A549 (cell line): ENCODE measurements around the gene MYO5C. TPM values are rescaled to one million over a fixed set of nuclear protein-coding genes. Genes with fewer than 3 reads are reported as not detected.
A peak's percentile ranks its signal among the peaks of the same experiment; 100 is the strongest.

ENCODE experiments used
- ATAC-seq, 2 experiments: fragments of 200-7000 bp in 1 of 2; fragments of >200 bp in 1 of 2; cut with Nextera tagmentation in 1 of 2; cut with Tn5 transposase in 1 of 2; 3 replicates each; pipeline versions ENCODE4 v1.8.0 to v1.9.1; 2018 to 2020; ENCODE audit warnings: mild to moderate bottlenecking in 1 of 2, moderate library complexity in 1 of 2
- CTCF ChIA-PET: fragments of 300-600 bp; sonication (Branson Sonifier 250); formaldehyde crosslinking; extraction: SDS; loops from one replicate; lab custom pipeline; 2021; ENCODE audit warnings: antibody characterized with exemption, inconsistent platforms; lab: Yijun Ruan, JAX
- POLR2A ChIA-PET: fragments of 350-600 bp; formaldehyde crosslinking; extraction: SDS; loops from one replicate; lab custom pipeline; 2021; ENCODE audit warnings: antibody characterized with exemption, inconsistent platforms; lab: Yijun Ruan, JAX
- DNase-seq, 2 experiments: peaks; one replicate each; pipeline versions ENCODE4 v3.0.0 to v3.0.0-alpha.2; 2011 to 2016; ENCODE audit warnings: low read depth in 1 of 2, low spot score in 1 of 2
- FAIRE-seq: peaks from 2 replicates; lab custom pipeline; 2011; peaks lifted over from hg19 to GRCh38; lab: Jason Lieb, UNC
- H3K27ac ChIP-seq, 2 experiments: fragments of >200 bp; sonication (Bioruptor Twin); formaldehyde crosslinking; 3 replicates each; pipeline ENCODE4 v1.5.1; 2016 to 2017
- H3K4me1 ChIP-seq: fragments of >200 bp; sonication (Bioruptor Twin); formaldehyde crosslinking; 3 replicates; pipeline ENCODE4 v1.6.1; 2016
- H3K4me2 ChIP-seq: fragments of >200 bp; sonication (Bioruptor Twin); formaldehyde crosslinking; 3 replicates; pipeline ENCODE4 v1.6.1; 2016
- H3K4me3 ChIP-seq: fragments of >200 bp; sonication (Bioruptor Twin); formaldehyde crosslinking; 3 replicates; pipeline ENCODE4 v1.5.1; 2016
- H3K9me3 ChIP-seq: fragments of >200 bp; sonication (Bioruptor Twin); formaldehyde crosslinking; 3 replicates; pipeline ENCODE4 v1.6.1; 2016
- BCL3 ChIP-seq: fragments of >200 bp; sonication (Bioruptor Twin); formaldehyde crosslinking; IDR thresholded peaks from 3 replicates; pipeline ENCODE4 v1.6.1; 2016
- CTCF ChIP-seq: fragments of >200 bp; sonication (Bioruptor Twin); formaldehyde crosslinking; IDR thresholded peaks from 3 replicates; pipeline ENCODE4 v1.5.1; 2016
- EHF ChIP-seq: fragments of 250-450 bp; sonication (Bioruptor Pico); IDR thresholded peaks from 2 replicates; pipeline ENCODE4 v1.5.0; 2020; ENCODE audit warnings: mild to moderate bottlenecking
- EHMT2 ChIP-seq: fragments of 200-600 bp; sonication (generic); IDR thresholded peaks from 2 replicates; pipeline ENCODE4 v1.6.1; 2016; ENCODE audit warnings: antibody characterized with exemption, low read depth, mild to moderate bottlenecking, moderate library complexity
- ELK1 ChIP-seq: fragments of 150-350 bp; IDR thresholded peaks from 2 replicates; pipeline ENCODE4 v1.6.1; 2014; ENCODE audit warnings: low read depth, mild to moderate bottlenecking, low read length
- ESRRA ChIP-seq: fragments of 150-350 bp; IDR thresholded peaks from 2 replicates; pipeline ENCODE4 v1.6.1; 2014; ENCODE audit warnings: mild to moderate bottlenecking, low read length, borderline replicate concordance
- HMGXB4 ChIP-seq: fragments of 250-450 bp; sonication (Bioruptor Pico); IDR thresholded peaks from 2 replicates; pipeline ENCODE4 v1.5.0; 2021; ENCODE audit warnings: mild to moderate bottlenecking, moderate library complexity, borderline replicate concordance
- JUN ChIP-seq, 2 experiments: fragments of >200 bp; sonication (Bioruptor Twin); formaldehyde crosslinking; IDR thresholded peaks; 2 replicates in 1 of 2; 3 replicates in 1 of 2; pipeline ENCODE4 v1.6.1; 2016 to 2017
- KDM1A ChIP-seq: fragments of 200-600 bp; sonication (generic); IDR thresholded peaks from 2 replicates; pipeline ENCODE4 v1.6.1; 2016; ENCODE audit warnings: low read depth, mild to moderate bottlenecking
- KDM5A ChIP-seq: fragments of 200-600 bp; sonication (generic); IDR thresholded peaks from 2 replicates; pipeline ENCODE4 v1.6.1; 2016; ENCODE audit warnings: antibody characterized with exemption, mild to moderate bottlenecking
- MAFK ChIP-seq: fragments of 450-650 bp; IDR thresholded peaks from 2 replicates; pipeline ENCODE4 v1.6.1; 2014; ENCODE audit not compliant: partially characterized antibody
- MAX ChIP-seq: IDR thresholded peaks from 2 replicates; pipeline ENCODE4 v1.6.1; 2012
- POLR2A ChIP-seq: IDR thresholded peaks from 2 replicates; pipeline ENCODE4 v1.6.1; 2012; ENCODE audit warnings: mild to moderate bottlenecking, low read length
- RAD21 ChIP-seq, 2 experiments: fragments of >200 bp in 1 of 2; sonication (Bioruptor Twin) in 1 of 2; formaldehyde crosslinking in 1 of 2; IDR thresholded peaks in 1 of 2; conservative IDR thresholded peaks in 1 of 2; 2 replicates in 1 of 2; 3 replicates in 1 of 2; pipeline ENCODE4 v1.6.1; 2012 to 2018; ENCODE audit warnings: inconsistent platforms in 1 of 2
- REST ChIP-seq: fragments of 200-600 bp; sonication (generic); IDR thresholded peaks from 2 replicates; pipeline ENCODE4 v1.6.1; 2016; ENCODE audit warnings: antibody characterized with exemption, mild to moderate bottlenecking, moderate library complexity
- RFX5 ChIP-seq: fragments of 450-650 bp; IDR thresholded peaks from 2 replicates; pipeline ENCODE4 v1.7.1; 2014; ENCODE audit warnings: antibody characterized with exemption, mild to moderate bottlenecking, moderate library complexity
- SMC3 ChIP-seq: fragments of >200 bp; sonication (Bioruptor Twin); formaldehyde crosslinking; IDR thresholded peaks from 3 replicates; pipeline ENCODE4 v1.6.1; 2018; ENCODE audit warnings: inconsistent platforms
- WGBS: methylation state at CpG from one replicate; pipeline ENCODE4 v1.1.6; 2017; ENCODE audit errors: missing lambda C conversion rate; 5-methylcytosine and 5-hydroxymethylcytosine counted together
- polyA plus RNA-seq, 4 experiments: library from polyadenylated mRNA; depleted of rRNA in 3 of 4; stranded (reverse); fragments of >200 nt; fragmentation: RNase III in 1 of 4; extraction: RNeasy Plus Mini Kit Qiagen cat#74134 plus additional on column Dnase treatment in 1 of 4; gene quantifications; 2 replicates in 3 of 4; 3 replicates in 1 of 4; pipeline ENCODE4 v1.2.3, GENCODE V29; 2011 to 2017
- TF ChIP-seq, protein P1 (sequence below): fragments of 450-650 bp; IDR thresholded peaks from 2 replicates; pipeline ENCODE4 v1.6.1; 2014; ENCODE audit warnings: antibody characterized with exemption

Gene MYO5C
- polyA plus RNA-seq, 2 of the 4 experiments (the other 2 are of a cell fraction), result 6.2 to 27.6 TPM

GRCh38 chr15:52208306-52208946 lies 87.2 kb downstream of the MYO5C start:
- Histone ChIP-seq H3K9me3 (no peaks in the 10 kb centered on the region), H3K4me3 (no peak overlapping the region), H3K4me1 (no peaks in the 10 kb centered on the region), H3K27ac (no peak overlapping the region), H3K4me2 (no peak overlapping the region)
- ATAC-seq (peak; percentile 91 to 98), DNase-seq (peak; percentile 81), FAIRE-seq (no peak)
- WGBS, result 6% methylated on average over 2 of the region's 2 CpGs
- ChIA-PET POLR2A (no interaction called here), CTCF (interaction anchor here (0.7 to 2.6 kb wide), 31 partner anchors 9 to 527 kb away, joined by 3 to 20 read pairs (median 3); partner anchors contain the start of genes GNB5 and LEO1)
- peak; percentile 86 for TF ChIP-seq CTCF
- TF ChIP-seq REST, result no peak
- TF ChIP-seq MAX, result no peak
- TF ChIP-seq KDM1A, result no peak
- peak; percentile 62 to 78 for TF ChIP-seq RAD21 (conservative IDR thresholded peaks at IDR 0.05 in 1 of 2, IDR thresholded peaks at IDR 0.05 in 1 of 2)
- TF ChIP-seq ESRRA, result no peak
- no peak for TF ChIP-seq EHMT2
- TF ChIP-seq JUN (IDR thresholded peaks at IDR 0.05), result no peak
- no peak for TF ChIP-seq ELK1
- no peak for TF ChIP-seq KDM5A
- no peak for TF ChIP-seq EHF (CRISPR knock-in tag)
- no peak for TF ChIP-seq RFX5
- TF ChIP-seq MAFK, result peak; percentile 51
- TF ChIP-seq HMGXB4, result no peak
- TF ChIP-seq POLR2A, result no peak
- TF ChIP-seq BCL3, result no peak
- peak; percentile 64 for TF ChIP-seq SMC3
- TF ChIP-seq, protein P1, sequence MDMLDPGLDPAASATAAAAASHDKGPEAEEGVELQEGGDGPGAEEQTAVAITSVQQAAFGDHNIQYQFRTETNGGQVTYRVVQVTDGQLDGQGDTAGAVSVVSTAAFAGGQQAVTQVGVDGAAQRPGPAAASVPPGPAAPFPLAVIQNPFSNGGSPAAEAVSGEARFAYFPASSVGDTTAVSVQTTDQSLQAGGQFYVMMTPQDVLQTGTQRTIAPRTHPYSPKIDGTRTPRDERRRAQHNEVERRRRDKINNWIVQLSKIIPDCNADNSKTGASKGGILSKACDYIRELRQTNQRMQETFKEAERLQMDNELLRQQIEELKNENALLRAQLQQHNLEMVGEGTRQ, result no peak
